Myocyte (in vitro differentiated cells): ENCODE results near the gene ATP7B. TPM values are rescaled to one million over a fixed set of nuclear protein-coding genes. Genes with fewer than 3 reads are reported as not detected.
A peak's percentile ranks its signal among the peaks of the same experiment; 100 is the strongest.

ENCODE experiments used
- DNase-seq: peaks from one replicate; pipeline ENCODE4 v3.0.0-alpha.2; 2012; ENCODE audit warnings: low read depth
- total RNA-seq: library from RNA; depleted of rRNA; stranded (reverse); fragments of >200 nt; gene quantifications from 2 replicates; pipeline ENCODE4 v1.2.3, GENCODE V29; 2014

Gene ATP7B
- total RNA-seq, 1 donor from 2014 or later = 2.1 TPM

GRCh38 chr13:51978796-51979556 lies 32.3 kb downstream of the ATP7B start:
- no peak for DNase-seq

- no peak for DNase-seq
These were observed 33.6 kb downstream of the ATP7B start for GRCh38 chr13:51977625-51978024.

- DNase-seq = no peak
These were observed 34.4 kb downstream of the ATP7B start for GRCh38 chr13:51976890-51977289.

GRCh38 chr13:51976423-51976822 lies 34.8 kb downstream of the ATP7B start:
- DNase-seq = no peak

GRCh38 chr13:51974482-51974881 lies 36.8 kb downstream of the ATP7B start:
- DNase-seq = no peak

GRCh38 chr13:51971520-51972426 lies 39.5 kb downstream of the ATP7B start:
- peak; percentile 52 for DNase-seq

- peak; percentile 30 for DNase-seq
These were observed 40.9 kb downstream of the ATP7B start for GRCh38 chr13:51970349-51970748.

- no peak for DNase-seq
These were observed 43.5 kb downstream of the ATP7B start for GRCh38 chr13:51967482-51968446.

- no peak for DNase-seq
These were observed 45.1 kb downstream of the ATP7B start for GRCh38 chr13:51966186-51966585.

GRCh38 chr13:51961493-51962403 lies 49.5 kb downstream of the ATP7B start:
- DNase-seq = no peak

GRCh38 chr13:51960766-51961165 lies 50.5 kb downstream of the ATP7B start:
- peak; percentile 57 for DNase-seq

- DNase-seq = no peak
These were observed 51.5 kb downstream of the ATP7B start for GRCh38 chr13:51959773-51960172.

GRCh38 chr13:51958217-51958547 lies 53.1 kb downstream of the ATP7B start:
- DNase-seq = no peak

GRCh38 chr13:51957377-51958216 lies 53.7 kb downstream of the ATP7B start:
- peak; percentile 90 for DNase-seq

- no peak for DNase-seq
These were observed 54.5 kb downstream of the ATP7B start for GRCh38 chr13:51956717-51957116.

GRCh38 chr13:51955816-51956603 lies 55.2 kb downstream of the ATP7B start:
- peak; percentile 67 for DNase-seq

- peak; percentile 97 for DNase-seq
These were observed 55.9 kb downstream of the ATP7B start for GRCh38 chr13:51955281-51955771.
